H9 (cell line): ENCODE measurements around the gene CISD3. TPM values are rescaled to one million over a fixed set of nuclear protein-coding genes. Genes with fewer than 3 reads are reported as not detected.

Source experiments
- DNase-seq: peaks from one replicate; pipeline ENCODE4 v3.0.0-alpha.2; 2017
- H2AFZ ChIP-seq: one replicate; pipeline ENCODE4 v1.6.1; 2013; ENCODE audit warnings: mild to moderate bottlenecking, low read length, control low read depth, moderate library complexity
- H2AK5ac ChIP-seq: 2 replicates; pipeline ENCODE4 v1.6.1; 2013; ENCODE audit warnings: low read length, control low read depth, mixed read lengths; ENCODE audit not compliant: insufficient read length
- H2BK120ac ChIP-seq: one replicate; pipeline ENCODE4 v1.6.1; 2013; ENCODE audit warnings: low read depth, mild to moderate bottlenecking, low read length, control low read depth, inconsistent platforms; ENCODE audit not compliant: poor library complexity, severe bottlenecking
- H2BK12ac ChIP-seq: 2 replicates; pipeline ENCODE4 v1.6.1; 2013; ENCODE audit warnings: low read length, control low read depth, mixed read lengths, low read depth; ENCODE audit not compliant: insufficient read length
- H2BK15ac ChIP-seq: 2 replicates; pipeline ENCODE4 v1.6.1; 2013; ENCODE audit warnings: low read depth, low read length, control low read depth
- H2BK20ac ChIP-seq: one replicate; pipeline ENCODE4 v1.6.1; 2013; ENCODE audit warnings: low read depth, mild to moderate bottlenecking, low read length, control low read depth, inconsistent platforms; ENCODE audit not compliant: poor library complexity, severe bottlenecking
- H2BK5ac ChIP-seq: 2 replicates; pipeline ENCODE4 v1.6.1; 2013; ENCODE audit warnings: low read length, control low read depth, mixed read lengths; ENCODE audit not compliant: insufficient read length
- H3K14ac ChIP-seq: 2 replicates; pipeline ENCODE4 v1.6.1; 2013; ENCODE audit warnings: low read length, control low read depth; ENCODE audit not compliant: insufficient read depth
- H3K18ac ChIP-seq: 2 replicates; pipeline ENCODE4 v1.6.1; 2013; ENCODE audit warnings: low read depth, mild to moderate bottlenecking, mixed read lengths, low read length, control low read depth; ENCODE audit not compliant: insufficient read length
- H3K23ac ChIP-seq: 2 replicates; pipeline ENCODE4 v1.6.1; 2013; ENCODE audit warnings: low read length, control low read depth, mixed read lengths, low read depth; ENCODE audit not compliant: insufficient read length
- H3K23me2 ChIP-seq: 2 replicates; pipeline ENCODE4 v1.6.1; 2013; ENCODE audit warnings: low read depth, mild to moderate bottlenecking, mixed read lengths, low read length, control low read depth; ENCODE audit not compliant: insufficient read length, poor library complexity, severe bottlenecking
- H3K27ac ChIP-seq: 2 replicates; pipeline ENCODE4 v1.5.1; 2013; ENCODE audit warnings: low read length, control low read depth, mixed read lengths, low read depth; ENCODE audit not compliant: insufficient read length
- H3K27me3 ChIP-seq: 2 replicates; pipeline ENCODE4 v1.6.1; 2013; ENCODE audit warnings: low read length, control low read depth, inconsistent platforms; ENCODE audit not compliant: insufficient read depth
- H3K4ac ChIP-seq: 2 replicates; pipeline ENCODE4 v1.6.1; 2013; ENCODE audit warnings: low read depth, mild to moderate bottlenecking, control low read depth, inconsistent platforms, low read length, moderate library complexity
- H3K4me1 ChIP-seq: 2 replicates; pipeline ENCODE4 v1.6.1; 2013; ENCODE audit warnings: low read length, control low read depth, inconsistent platforms; ENCODE audit not compliant: insufficient read depth
- H3K4me2 ChIP-seq: 2 replicates; pipeline ENCODE4 v1.6.1; 2013; ENCODE audit warnings: low read length, control low read depth, mixed read lengths; ENCODE audit not compliant: insufficient read length, insufficient read depth
- H3K56ac ChIP-seq: 2 replicates; pipeline ENCODE4 v1.6.1; 2013; ENCODE audit warnings: low read depth, mild to moderate bottlenecking, mixed read lengths, low read length, control low read depth; ENCODE audit not compliant: insufficient read length
- H3K79me1 ChIP-seq: 2 replicates; pipeline ENCODE4 v1.6.1; 2013; ENCODE audit warnings: low read depth, mild to moderate bottlenecking, moderate library complexity, low read length, control low read depth, inconsistent platforms; ENCODE audit not compliant: insufficient read depth, poor library complexity, severe bottlenecking
- H3K79me2 ChIP-seq: 2 replicates; pipeline ENCODE4 v1.6.1; 2013; ENCODE audit warnings: low read length, control low read depth, inconsistent platforms; ENCODE audit not compliant: insufficient read depth
- H3K9ac ChIP-seq: 2 replicates; pipeline ENCODE4 v1.6.1; 2013; ENCODE audit warnings: low read length, control low read depth, mixed read lengths; ENCODE audit not compliant: insufficient read length; ENCODE audit errors: extremely low read depth
- H3K9me3 ChIP-seq: one replicate; pipeline ENCODE4 v1.6.1; 2013; ENCODE audit warnings: low read depth, low read length, inconsistent platforms; ENCODE audit not compliant: control insufficient read depth
- H3T11ph ChIP-seq: one replicate; pipeline ENCODE4 v1.6.1; 2013; ENCODE audit warnings: mild to moderate bottlenecking, low read length, control low read depth, inconsistent platforms
- H4K20me1 ChIP-seq: one replicate; pipeline ENCODE4 v1.6.1; 2013; ENCODE audit not compliant: control insufficient read depth, insufficient read length, insufficient read depth
- H4K5ac ChIP-seq: 2 replicates; pipeline ENCODE4 v1.6.1; 2013; ENCODE audit warnings: low read depth, mild to moderate bottlenecking, mixed read lengths, low read length, control low read depth; ENCODE audit not compliant: insufficient read length
- H4K8ac ChIP-seq: replicated peaks from 2 replicates; pipeline ENCODE4 v1.6.1; 2013; ENCODE audit warnings: low read length, control low read depth, mixed read lengths, low read depth; ENCODE audit not compliant: insufficient read length
- H4K91ac ChIP-seq: 2 replicates; pipeline ENCODE4 v1.6.1; 2013; ENCODE audit warnings: low read depth, mild to moderate bottlenecking, moderate library complexity, mixed read lengths, low read length, control low read depth; ENCODE audit not compliant: insufficient read length
- H3K27ac Mint-ChIP-seq, 3 experiments: 2 replicates in 2 of 3; 3 replicates in 1 of 3; pipeline ENCODE4 v1.8.0; 2020 to 2021; ENCODE audit warnings: mixed read lengths in 3 of 3, mild to moderate bottlenecking in 1 of 3, moderate library complexity in 1 of 3
- H3K27me3 Mint-ChIP-seq: 2 replicates; pipeline ENCODE4 v1.8.0; 2021; ENCODE audit warnings: low read depth, mild to moderate bottlenecking, moderate library complexity, mixed read lengths
- H3K36me3 Mint-ChIP-seq, 3 experiments: 2 replicates in 2 of 3; 3 replicates in 1 of 3; pipeline ENCODE4 v1.8.0; 2020 to 2021; ENCODE audit warnings: low read depth in 3 of 3, mixed read lengths in 3 of 3; ENCODE audit not compliant: insufficient read depth in 1 of 3
- H3K4me1 Mint-ChIP-seq, 2 experiments: 2 replicates each; pipeline ENCODE4 v1.8.0; 2020; ENCODE audit warnings: mixed read lengths in 2 of 2
- H3K4me3 Mint-ChIP-seq, 2 experiments: 2 replicates in 1 of 2; 3 replicates in 1 of 2; pipeline ENCODE4 v1.8.0; 2020 to 2021; ENCODE audit warnings: mild to moderate bottlenecking in 2 of 2, mixed read lengths in 2 of 2, moderate library complexity in 1 of 2
- H3K9me3 Mint-ChIP-seq, 2 experiments: 2 replicates in 1 of 2; 3 replicates in 1 of 2; pipeline ENCODE4 v1.8.0; 2020; ENCODE audit warnings: mild to moderate bottlenecking in 2 of 2, mixed read lengths in 2 of 2, moderate library complexity in 1 of 2
- CTCF ChIP-seq: fragments of 200-600 bp; sonication (generic); conservative IDR thresholded peaks from 3 replicates; pipeline ENCODE4 v1.8.0; 2021; ENCODE audit warnings: antibody characterized with exemption, mild to moderate bottlenecking
- WGBS: extraction: QIAGEN DNeasy Blood & Tissue Kit; methylation state at CpG from one replicate; pipeline ENCODE4 v1.1.7; 2013; ENCODE audit warnings: missing lambda C conversion rate, low lambda C conversion rate, mixed read lengths; ENCODE audit not compliant: insufficient read length; ENCODE audit errors: extremely low coverage; 5-methylcytosine and 5-hydroxymethylcytosine counted together
- total RNA-seq: library from RNA; stranded (reverse); gene quantifications from 2 replicates; pipeline ENCODE4 v1.2.1, GENCODE V29; 2021

Gene CISD3
- total RNA-seq, 1 experiment from 2014 or later, result 10.7 TPM

- Histone ChIP-seq H3K9ac (no peak overlapping the region), H3K79me1 (no peaks in the 10 kb centered on the region), H2BK20ac (no peak overlapping the region), H3K56ac (no peak overlapping the region), H3K23ac (no peak overlapping the region), H3K79me2 (no peaks in the 10 kb centered on the region), H3K23me2 (peaks cover 2% of the 10 kb centered on the region), H4K91ac (no peak overlapping the region), H2BK5ac (no peak overlapping the region), H3K14ac (peak overlapping the region; percentile 58), H2BK15ac (no peak overlapping the region), H2BK120ac (no peak overlapping the region), H3K4ac (no peak overlapping the region), H2AFZ (no peak overlapping the region), H3K27ac (no peak overlapping the region), H2AK5ac (no peak overlapping the region), H2BK12ac (no peak overlapping the region), H3K9me3 (no peaks in the 10 kb centered on the region), H4K20me1 (no peaks in the 10 kb centered on the region), H3K4me1 (peaks cover 3% of the 10 kb centered on the region; the same call in 1 of the 2 replicates), H3K4me2 (peak overlapping the region; percentile 7), H4K5ac (no peak overlapping the region), H4K8ac (no peak overlapping the region), H3T11ph (no peak overlapping the region), H3K18ac (peak overlapping the region; percentile 54), H3K27me3 (no peaks in the 10 kb centered on the region; the same call in 1 of the 2 replicates)
- no CpG with 5 or more reads among the region's 9 CpGs for WGBS
- Mint-ChIP-seq H3K4me3 (peak overlapping the region in 1 of 2 experiments; percentile 57; a peak in 2 of 5 replicates), H3K9me3 (no peaks in the 10 kb centered on the region), H3K4me1 (peaks cover 36 to 69% of the 10 kb centered on the region in 2 experiments), H3K27me3 (peaks cover 40% of the 10 kb centered on the region), H3K36me3 (peaks cover 6 to 15% (median 10%) of the 10 kb centered on the region in 3 experiments; a peak in 6 of 7 replicates), H3K27ac (peak overlapping the region in 2 of 3 experiments; percentile 12 to 41; a peak in 2 of 7 replicates)
- DNase-seq, result no peak
- no peak for TF ChIP-seq CTCF
These were observed 14.8 kb upstream of the CISD3 start for GRCh38 chr17:38715216-38715943.
